ENCODE measurements around the gene DMRT3. TPM values are rescaled to one million over a fixed set of nuclear protein-coding genes. Genes with fewer than 3 reads are reported as not detected.

The DMRT3 gene
- total and polyA plus RNA-seq, 9 of the 15 experiments (the other 6 are each of a cell fraction or from before 2014, with no cell fraction given) = not detected

DNA sequence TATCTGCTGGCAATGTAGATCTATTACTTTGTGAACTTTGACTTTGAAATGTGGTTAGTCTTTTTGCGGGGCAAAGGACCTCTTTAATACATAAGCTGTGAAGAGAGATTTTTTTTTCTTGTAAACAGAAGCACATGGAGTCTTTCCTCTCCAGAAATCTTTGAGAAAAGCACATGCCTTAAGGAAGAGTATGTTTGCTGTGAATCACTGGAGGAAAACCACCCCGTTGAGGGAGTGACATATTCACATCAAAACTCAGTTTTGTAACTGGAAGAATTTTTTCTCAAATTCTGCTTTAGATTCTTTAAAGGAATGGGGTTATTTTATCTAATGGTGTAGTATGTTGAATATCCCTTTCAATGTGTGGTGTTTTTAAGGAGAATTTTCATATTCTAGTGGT lies 3.5 kb downstream of the DMRT3 start:
- no TSS peak for BruUV-seq (replicated peaks)
- ATAC-seq (no peak), FAIRE-seq (no peak), DNase-seq (ENCODE audit: extremely low read depth in 1 of 4, low spot score in 3 of 4) (no peak)
- intact Hi-C loops (cut with micrococcal nuclease) (no loop called here), in situ Hi-C loops (cut with MboI) (no loop called here)
- no peak overlapping the region for H2AFZ ChIP-seq (ENCODE audit: low read depth, low read length)
- WGBS (ENCODE audit: insufficient coverage, low coverage, missing lambda C conversion rate) = 0% methylated on average over 1 of the region's 2 CpGs
- no peak overlapping the region for H3K4me2 ChIP-seq (ENCODE audit: insufficient read depth, low read length)
- TF ChIP-seq, protein P1, sequence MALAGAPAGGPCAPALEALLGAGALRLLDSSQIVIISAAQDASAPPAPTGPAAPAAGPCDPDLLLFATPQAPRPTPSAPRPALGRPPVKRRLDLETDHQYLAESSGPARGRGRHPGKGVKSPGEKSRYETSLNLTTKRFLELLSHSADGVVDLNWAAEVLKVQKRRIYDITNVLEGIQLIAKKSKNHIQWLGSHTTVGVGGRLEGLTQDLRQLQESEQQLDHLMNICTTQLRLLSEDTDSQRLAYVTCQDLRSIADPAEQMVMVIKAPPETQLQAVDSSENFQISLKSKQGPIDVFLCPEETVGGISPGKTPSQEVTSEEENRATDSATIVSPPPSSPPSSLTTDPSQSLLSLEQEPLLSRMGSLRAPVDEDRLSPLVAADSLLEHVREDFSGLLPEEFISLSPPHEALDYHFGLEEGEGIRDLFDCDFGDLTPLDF (CRISPR knock-in tag; IDR thresholded peaks at IDR 0.05) = no peak
- TF ChIP-seq CHCHD3 (CRISPR knock-in tag; IDR thresholded peaks at IDR 0.05) (no peak), GATAD2B (IDR thresholded peaks at IDR 0.05; ENCODE audit: borderline replicate concordance) (no peak), NR4A1 (CRISPR knock-in tag; IDR thresholded peaks at IDR 0.05) (no peak), NR4A1 (tag; IDR thresholded peaks at IDR 0.05) (no peak), POU5F1 (IDR thresholded peaks at IDR 0.05; ENCODE audit: borderline replicate concordance, low read depth, low read length, partially characterized antibody) (no peak), ZNF77 (CRISPR knock-in tag; IDR thresholded peaks at IDR 0.05) (no peak)
- no peaks in the 10 kb centered on the region for H3K9me3 ChIP-seq (replicated peaks; ENCODE audit: control insufficient read depth, insufficient read depth, low read depth, low read length)
- ChIA-PET CTCF (ENCODE audit: low intra/inter-chr PET ratio) (no interaction called here), POLR2A (no interaction called here)
- H3K79me2 ChIP-seq (ENCODE audit: control insufficient read depth, insufficient read depth, low read length) = no peaks in the 10 kb centered on the region
- no peak overlapping the region for H3K27ac ChIP-seq (ENCODE audit: extremely low read depth, low read depth, low read length)
- no peaks in the 10 kb centered on the region; a peak in 1 of 5 replicates for H3K4me1 ChIP-seq (replicated peaks in 1 of 2; ENCODE audit: control insufficient read depth in 2 of 2, insufficient read depth in 2 of 2, low read length in 2 of 2)
- H4K20me1 ChIP-seq (replicated peaks; ENCODE audit: control insufficient read depth, insufficient read depth, low read length) = no peaks in the 10 kb centered on the region
- no peaks in the 10 kb centered on the region for H3K36me3 ChIP-seq (ENCODE audit: control insufficient read depth, insufficient read depth, low read length)
- H3K27me3 ChIP-seq (ENCODE audit: control insufficient read depth in 2 of 2, insufficient read depth in 2 of 2, low read length in 2 of 2) = peaks cover 0 to 26% of the 10 kb centered on the region in 2 experiments; a peak in 2 of 5 replicates
- no peak overlapping the region for H3K4me3 ChIP-seq
- H3K9ac ChIP-seq (ENCODE audit: insufficient read depth in 1 of 2, low read depth in 2 of 2, low read length in 2 of 2) = no peak overlapping the region
- no peaks in the 10 kb centered on the region for H3K9me1 ChIP-seq (ENCODE audit: control insufficient read depth, insufficient read depth, low read length)

Data from K562 (cell line).